HG02763 (cell line): ENCODE results near the gene FNDC3A.

Experiments
- ATAC-seq: cut with Tn5 transposase; IDR thresholded peaks from one replicate; pipeline ENCODE4 v1.9.1; 2021; ENCODE audit warnings: mild to moderate bottlenecking, moderate library complexity; ENCODE audit not compliant: unreplicated experiment

Gene FNDC3A

GRCh38 chr13:48975856-48976575 is at the start of gene FNDC3A:
TSS of gene FNDC3A (plus strand) at chr13:48975912. CDS start at chr13:49006191, 30,279 bp downstream.
- peak; percentile 55 for ATAC-seq

- no peak for ATAC-seq
Observed at GRCh38 chr13:48928757-48929430, 46.8 kb upstream of the FNDC3A start.

- no peak for ATAC-seq
Observed at GRCh38 chr13:48930918-48931317, 44.8 kb upstream of the FNDC3A start.

- no peak for ATAC-seq
Observed at GRCh38 chr13:48938308-48938943, 37.3 kb upstream of the FNDC3A start.

GRCh38 chr13:48939728-48940127 is 36.0 kb upstream of the FNDC3A start:
- no peak for ATAC-seq

GRCh38 chr13:48942131-48942530 is 33.6 kb upstream of the FNDC3A start:
- ATAC-seq, result no peak

DNA sequence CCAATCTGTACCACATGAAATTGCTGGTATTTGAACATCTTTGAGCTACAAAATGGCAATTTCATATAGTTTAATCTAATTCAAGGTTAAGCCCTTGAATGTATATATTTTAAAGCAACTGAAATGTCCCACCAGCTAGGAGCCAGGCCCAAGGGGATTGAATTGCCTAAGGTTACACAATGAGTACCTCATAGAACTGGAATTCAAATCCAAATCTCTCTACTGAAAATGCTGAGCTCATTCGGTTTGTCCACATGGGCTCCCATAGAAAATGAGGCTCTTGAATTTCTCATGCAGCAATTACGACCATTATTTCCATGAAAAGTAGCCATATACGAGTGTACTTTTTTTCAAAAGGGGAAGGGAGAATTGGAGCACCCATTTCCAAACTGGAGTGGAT is 31.5 kb upstream of the FNDC3A start:
- no peak for ATAC-seq

GRCh38 chr13:48945626-48946025 is 30.1 kb upstream of the FNDC3A start:
- ATAC-seq, result no peak

DNA sequence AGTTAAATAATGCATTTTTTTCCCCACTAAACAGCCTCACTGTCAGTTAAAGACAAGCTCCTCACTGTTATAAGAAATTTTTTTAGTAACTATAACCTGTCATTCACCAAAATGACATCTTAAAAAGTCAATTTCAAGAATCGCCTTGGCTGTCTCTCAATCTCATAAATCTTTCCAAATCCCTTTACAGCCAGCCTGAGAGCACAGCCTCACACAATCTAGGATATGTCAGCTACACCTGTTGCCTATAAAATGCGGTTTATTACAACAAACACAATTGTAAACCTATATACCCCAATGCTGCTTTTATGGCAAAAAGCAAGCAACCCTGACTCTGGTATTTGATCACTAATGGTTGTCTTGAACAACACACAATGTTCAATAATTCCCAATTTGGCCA is 29.5 kb upstream of the FNDC3A start:
- ATAC-seq, result no peak

DNA sequence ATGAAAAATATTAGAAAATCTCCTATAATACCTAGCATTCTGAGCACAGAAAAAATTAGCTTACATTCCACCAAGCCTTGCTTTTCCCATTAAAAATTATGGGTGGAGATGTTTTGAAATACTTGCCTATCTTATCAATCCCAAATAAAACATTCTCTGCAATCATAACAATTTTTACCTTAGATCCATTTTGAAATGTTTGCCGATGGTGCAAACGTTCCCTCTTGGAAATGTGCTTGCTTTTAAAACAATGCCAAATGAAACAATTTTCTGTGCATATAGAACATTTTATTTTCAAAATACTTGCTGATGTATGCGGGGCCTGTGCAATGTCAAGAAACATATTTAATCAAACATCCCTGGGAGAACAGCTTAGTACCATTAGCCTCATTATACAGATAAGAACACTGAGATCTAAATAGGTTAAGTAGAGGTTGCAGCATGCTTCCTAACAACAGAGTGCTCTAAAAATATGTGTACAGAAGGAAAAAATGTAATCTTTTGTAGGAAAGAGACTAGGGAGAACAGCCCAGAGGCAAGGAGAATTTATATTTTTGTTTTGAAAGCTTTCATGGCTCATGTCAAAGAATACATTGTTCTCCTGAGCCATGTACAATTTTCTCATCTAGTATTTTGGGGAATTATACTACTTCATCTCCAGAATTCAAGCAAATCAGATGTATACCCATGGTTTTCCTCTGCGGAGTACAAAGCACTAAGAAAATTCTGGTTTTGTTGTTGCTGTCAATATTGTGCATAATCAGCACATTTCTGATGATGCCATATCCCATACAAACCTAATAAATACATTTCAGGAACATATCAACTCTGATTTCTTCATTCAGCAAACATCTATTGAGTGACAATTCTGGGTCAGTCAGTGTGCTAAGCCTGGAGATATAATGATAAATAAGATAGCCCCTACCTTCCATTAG is 25.9 kb upstream of the FNDC3A start:
- ATAC-seq, result no peak

- ATAC-seq, result no peak
Observed at GRCh38 chr13:48950501-48950875, 25.2 kb upstream of the FNDC3A start.

DNA sequence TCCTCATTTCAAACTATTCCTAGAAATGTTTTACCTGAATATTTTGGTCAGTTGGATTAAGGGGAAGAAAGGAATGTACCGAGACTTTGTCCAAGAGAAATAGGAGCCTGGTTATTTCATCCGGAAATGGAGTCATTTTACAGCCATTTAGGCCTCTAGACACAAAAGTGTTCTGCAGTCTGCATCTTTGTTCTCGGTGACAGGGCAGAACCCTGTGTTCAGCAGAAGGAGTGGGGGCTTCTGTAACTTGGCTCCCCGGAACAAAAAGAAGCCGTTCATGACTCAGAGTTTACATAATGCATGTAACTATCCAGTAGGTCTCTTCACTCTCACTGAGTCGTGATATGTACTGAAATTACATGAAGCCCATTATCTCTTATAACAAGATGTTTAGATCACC is 21.6 kb upstream of the FNDC3A start:
- ATAC-seq, result no peak

GRCh38 chr13:48955536-48955935 is 20.2 kb upstream of the FNDC3A start:
- ATAC-seq, result no peak

DNA sequence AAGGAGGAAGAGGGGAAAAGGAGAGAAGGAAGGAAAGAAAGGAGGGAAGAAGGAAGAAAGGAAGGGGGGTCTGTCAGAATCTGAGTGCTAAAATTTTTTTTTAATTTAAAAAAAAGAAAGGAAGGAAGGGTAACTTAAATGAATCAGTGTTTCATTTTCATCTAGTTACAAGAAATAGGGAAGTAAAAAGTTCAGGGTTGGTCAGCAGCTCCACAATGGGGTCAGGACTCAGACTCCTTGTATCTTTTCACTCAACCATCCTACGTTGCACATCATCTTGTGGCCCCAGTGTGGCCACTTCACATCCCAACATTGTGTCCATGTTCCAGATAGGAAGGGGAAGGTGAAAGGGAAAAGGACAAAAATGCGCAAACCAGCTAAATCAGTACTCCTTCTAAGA is 14.3 kb upstream of the FNDC3A start:
- ATAC-seq, result no peak

GRCh38 chr13:48962281-48962680 is 13.4 kb upstream of the FNDC3A start:
- no peak for ATAC-seq

- no peak for ATAC-seq
Observed at GRCh38 chr13:48965736-48966135, 10.0 kb upstream of the FNDC3A start.

DNA sequence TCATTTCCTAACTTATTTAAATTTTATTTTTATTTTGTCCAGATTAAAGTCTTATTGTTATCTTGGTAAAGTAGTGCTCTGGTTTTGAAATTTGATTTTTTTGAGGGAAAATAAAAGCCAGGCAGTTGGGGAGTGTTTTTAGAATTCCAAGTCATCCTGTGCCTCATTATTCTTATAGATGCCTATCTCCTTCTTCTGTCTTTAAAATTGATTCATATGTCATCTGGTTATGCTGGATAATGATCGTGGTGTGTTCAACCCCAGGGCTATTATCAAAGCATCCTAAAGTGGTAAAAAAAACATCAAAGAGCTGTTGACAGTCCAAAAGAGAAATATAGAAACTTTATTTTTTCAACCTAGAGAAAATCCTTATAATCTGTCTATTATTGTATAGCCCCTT is 6.0 kb upstream of the FNDC3A start:
- ATAC-seq, result no peak

GRCh38 chr13:48973845-48974431 is 1.8 kb upstream of the FNDC3A start:
- no peak for ATAC-seq

DNA sequence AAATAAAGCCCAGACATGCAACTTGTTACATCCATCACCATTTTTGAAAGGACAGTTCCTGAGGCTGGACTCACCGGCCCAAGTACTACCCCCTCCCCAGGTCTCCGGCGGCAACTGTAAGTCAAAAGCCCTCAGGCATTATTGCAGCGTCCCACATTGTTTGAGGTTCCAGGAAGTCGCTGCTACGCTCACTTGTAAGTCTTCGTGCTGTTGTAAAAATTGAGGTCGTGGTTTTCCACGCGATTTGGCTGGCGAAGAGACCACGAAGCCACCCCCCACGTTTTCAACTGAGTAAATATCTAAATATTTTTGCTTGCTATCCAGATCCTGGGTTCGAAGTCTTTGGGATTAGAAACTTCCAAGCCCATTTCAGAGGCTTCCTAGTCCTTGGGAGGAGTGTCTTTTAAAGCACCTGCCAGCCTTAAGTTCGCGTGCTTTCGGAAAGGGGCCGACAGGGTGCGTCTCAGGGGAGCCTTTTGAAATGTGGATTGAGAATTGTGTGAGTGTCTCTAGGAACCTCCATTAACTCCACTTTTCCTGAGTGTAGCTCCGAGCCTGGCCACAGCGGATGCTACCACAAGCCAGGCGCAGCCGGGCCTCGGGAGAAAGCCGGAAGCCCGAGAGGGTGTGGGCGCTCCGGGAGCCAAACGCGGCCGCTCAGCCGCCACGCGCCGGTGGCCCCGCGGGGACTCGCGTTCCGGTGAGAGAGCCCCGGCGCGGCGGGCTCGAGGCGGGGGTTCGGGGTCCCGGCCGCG is 434 bp upstream of the FNDC3A start:
- peak; percentile 6 for ATAC-seq
